ENCODE data around the gene OR1A2.
"Not testable (repeated sequence)": the region's sequence is repeated elsewhere in the genome, so short reads cannot be mapped to it uniquely, and the experiment has no call there.

DNA sequence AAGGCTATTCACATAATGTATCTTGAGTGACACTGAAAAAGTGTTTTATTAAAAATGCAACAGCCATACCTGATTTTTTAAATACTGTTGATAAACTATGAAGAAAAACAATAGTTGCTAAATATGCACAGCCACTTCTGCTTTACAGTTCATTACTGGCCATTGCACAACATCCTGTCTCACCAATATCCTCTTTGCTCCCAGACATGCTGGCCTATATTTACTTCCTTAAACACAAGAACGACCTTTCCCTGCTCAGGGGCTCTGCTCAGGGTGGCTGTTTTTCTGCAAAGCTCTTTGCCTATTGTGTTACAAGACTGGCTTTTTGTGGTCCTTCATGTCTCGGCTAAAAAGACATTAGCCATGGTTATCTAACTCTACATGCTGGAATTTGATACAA is 41.4 kb downstream of the OR1A2 start:
- not testable (repeated sequence) for TF ChIP-seq CTCF, EZH2, EZH2phosphoT487 (IDR thresholded peaks at IDR 0.05)

Data from neural progenitor cell (in vitro differentiated cells).